Thoracic aorta (tissue), 2 donors: ENCODE data around the gene DIS3L2. TPM values are rescaled to one million over a fixed set of nuclear protein-coding genes. Genes with fewer than 3 reads are reported as not detected.

Source experiments
- ATAC-seq: fragments of 150-250 bp; one replicate; pipeline ENCODE4 v1.8.0; 2017; ENCODE audit warnings: low read depth; ENCODE audit not compliant: insufficient number of reproducible peaks, low FRiP score
- DNase-seq: peaks from one replicate; pipeline ENCODE4 v3.0.0-alpha.2; 2020; ENCODE audit warnings: low spot score
- H3K27ac ChIP-seq, 2 donors: fragments of 200-600 bp; sonication (generic); 1 replicate in 1 of 2; 2 replicates in 1 of 2; pipeline ENCODE4 v1.5.1; 2016; ENCODE audit warnings: mild to moderate bottlenecking in 2 of 2, moderate library complexity in 2 of 2
- H3K27me3 ChIP-seq: fragments of 200-600 bp; sonication (generic); replicated peaks from 2 replicates; pipeline ENCODE4 v1.6.0; 2016; ENCODE audit warnings: mild to moderate bottlenecking; ENCODE audit not compliant: insufficient read depth
- H3K36me3 ChIP-seq: fragments of 200-600 bp; sonication (generic); one replicate; pipeline ENCODE4 v1.5.1; 2016
- H3K4me1 ChIP-seq, 2 donors: fragments of 200-600 bp; sonication (generic); 1 replicate in 1 of 2; 2 replicates in 1 of 2; pipeline versions ENCODE4 v1.5.1 to v1.6.0; 2016; ENCODE audit warnings: low read depth in 2 of 2, mild to moderate bottlenecking in 1 of 2; ENCODE audit not compliant: control insufficient read depth in 1 of 2
- H3K4me3 ChIP-seq: fragments of 200-600 bp; sonication (generic); 2 replicates; pipeline ENCODE4 v1.5.1; 2016; ENCODE audit warnings: mild to moderate bottlenecking
- H3K9me3 ChIP-seq: fragments of 200-600 bp; sonication (generic); 2 replicates; pipeline ENCODE4 v1.5.1; 2016
- CTCF ChIP-seq: fragments of 200-600 bp; sonication (generic); IDR thresholded peaks from one replicate; pipeline ENCODE4 v1.5.1; 2019; ENCODE audit warnings: antibody characterized with exemption
- total RNA-seq, 2 donors: library from RNA; depleted of rRNA; stranded (reverse); fragments of >200 nt; gene quantifications; one replicate each; pipeline versions ENCODE4 v1.1.0 to v1.2.3, GENCODE V29; 2016

DIS3L2 gene
- total RNA-seq, 2 donors from 2014 or later, result 26.4 to 32.5 TPM

DNA sequence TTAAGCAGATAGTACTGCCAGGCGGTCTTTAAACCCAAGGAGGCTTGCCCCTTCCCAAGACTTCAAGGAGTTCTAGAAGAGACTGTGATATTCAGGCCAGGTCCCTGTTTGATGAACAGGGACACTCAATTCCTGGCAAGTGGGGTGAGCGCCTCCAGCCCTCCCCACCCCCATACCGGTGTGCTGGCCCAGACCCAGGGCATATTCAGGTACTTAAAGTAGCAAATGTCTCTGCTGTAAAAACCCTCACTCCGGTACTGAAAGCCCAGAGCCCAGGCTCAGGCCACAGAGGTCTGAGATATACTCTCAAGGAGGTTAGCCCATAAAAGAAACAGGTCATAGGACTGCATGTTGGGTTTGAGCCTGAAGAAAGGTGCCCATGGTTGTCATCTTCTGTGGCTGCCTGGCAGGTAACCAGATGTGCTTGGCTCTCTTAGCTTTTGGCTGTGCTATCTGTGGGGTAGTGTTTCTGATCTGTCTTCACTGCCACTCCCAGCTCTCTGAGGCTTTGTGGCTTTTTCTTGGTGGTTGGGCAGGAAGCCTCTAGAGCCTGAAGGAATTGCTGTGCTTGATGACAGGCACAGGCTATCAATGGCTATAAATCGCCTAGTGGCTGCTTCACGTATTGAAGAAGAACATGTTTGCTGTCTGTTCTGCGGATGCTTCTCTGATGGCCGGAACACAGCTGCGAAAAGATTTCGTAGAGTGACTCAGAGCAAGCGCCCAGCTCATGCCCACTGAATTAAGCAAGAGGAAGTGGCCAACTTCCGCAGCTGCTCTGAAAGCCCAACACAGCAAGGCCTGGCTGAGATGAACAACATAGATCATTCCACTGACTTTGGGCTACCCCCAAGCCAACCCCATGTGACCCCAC lies 353.8 kb downstream of the DIS3L2 start:
- ATAC-seq, result no peak
- Histone ChIP-seq H3K27ac (peak overlapping the region in 1 of 2 donors; percentile 43), H3K27me3 (no peaks in the 10 kb centered on the region), H3K36me3 (no peaks in the 10 kb centered on the region), H3K9me3 (peaks cover 10% of the 10 kb centered on the region), H3K4me3 (no peak overlapping the region), H3K4me1 (peaks cover 6 to 8% of the 10 kb centered on the region in 2 donors)
- no peak for TF ChIP-seq CTCF
- DNase-seq, result peak; percentile 17

DNA sequence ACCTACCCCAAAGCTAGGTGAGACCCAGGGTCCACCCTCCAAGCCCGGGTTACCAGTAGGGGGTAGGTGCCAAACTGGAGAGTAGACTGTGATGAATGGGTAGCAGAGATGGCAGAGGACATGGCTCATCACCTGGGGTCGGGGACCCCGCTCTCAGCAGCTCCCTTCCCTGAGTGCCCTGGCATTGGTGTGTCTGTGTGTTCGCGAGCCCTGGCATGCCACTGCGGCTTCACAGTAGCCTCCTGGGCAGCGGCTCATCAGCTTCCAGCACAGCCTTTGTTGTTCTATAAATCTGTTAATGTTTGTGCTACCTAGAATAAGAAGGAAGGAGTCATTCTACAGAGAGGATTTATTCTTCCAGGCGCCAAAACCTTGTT lies 354.4 kb downstream of the DIS3L2 start:
- Histone ChIP-seq H3K27ac (peak overlapping the region in 1 of 2 donors; percentile 14), H3K27me3 (no peaks in the 10 kb centered on the region), H3K36me3 (no peaks in the 10 kb centered on the region), H3K4me1 (peaks cover 6 to 13% of the 10 kb centered on the region in 2 donors), H3K9me3 (peaks cover 10% of the 10 kb centered on the region), H3K4me3 (no peak overlapping the region)
- DNase-seq (no peak), ATAC-seq (no peak)
- no peak for TF ChIP-seq CTCF

DNA sequence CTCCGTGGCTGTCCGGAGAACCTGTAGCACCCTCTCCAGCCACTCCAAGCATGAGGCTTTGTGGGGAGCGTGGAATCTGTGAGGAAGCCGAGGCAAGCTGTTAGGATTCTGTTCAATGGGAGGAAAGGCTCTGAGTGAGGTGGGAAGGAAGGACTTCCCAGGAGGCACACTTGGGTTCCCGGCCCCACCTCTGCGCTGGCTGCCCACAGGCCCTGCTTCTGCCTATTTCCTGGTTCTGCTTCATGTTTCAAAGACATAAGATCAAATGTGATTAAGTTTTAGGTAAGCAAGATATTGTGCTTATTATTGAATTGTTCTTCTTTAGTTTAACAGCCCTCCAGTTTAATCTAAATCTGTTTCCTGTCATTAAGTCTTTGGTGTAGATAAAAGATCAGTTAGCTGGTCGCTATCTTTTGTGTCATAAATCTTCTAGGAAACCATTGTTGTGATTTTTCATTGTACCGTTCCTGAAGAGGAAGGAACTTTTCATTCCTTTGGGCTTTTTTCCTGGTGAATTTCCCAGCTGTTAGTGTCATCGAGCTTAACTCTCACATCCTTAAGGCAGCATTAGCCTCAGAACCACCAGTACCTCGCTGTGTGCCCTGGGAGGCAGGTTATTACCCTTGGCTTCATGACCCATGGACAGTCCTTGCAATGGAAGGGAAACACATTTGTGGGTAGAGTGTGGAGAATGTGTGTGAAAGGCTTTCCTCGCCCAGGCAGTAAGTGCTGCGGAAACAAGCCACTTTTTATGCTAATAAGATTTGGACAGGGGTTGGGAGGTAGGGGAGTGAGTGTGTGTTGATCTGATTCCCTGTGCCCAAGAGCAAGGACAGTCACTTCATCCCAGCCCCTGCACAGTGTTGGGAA lies 355.2 kb downstream of the DIS3L2 start:
- Histone ChIP-seq H3K4me3 (no peak overlapping the region), H3K4me1 (peaks cover 6 to 13% of the 10 kb centered on the region in 2 donors), H3K9me3 (peaks cover 10% of the 10 kb centered on the region), H3K36me3 (no peaks in the 10 kb centered on the region), H3K27ac (no peak overlapping the region), H3K27me3 (no peaks in the 10 kb centered on the region)
- no peak for TF ChIP-seq CTCF
- DNase-seq (no peak), ATAC-seq (no peak)

DNA sequence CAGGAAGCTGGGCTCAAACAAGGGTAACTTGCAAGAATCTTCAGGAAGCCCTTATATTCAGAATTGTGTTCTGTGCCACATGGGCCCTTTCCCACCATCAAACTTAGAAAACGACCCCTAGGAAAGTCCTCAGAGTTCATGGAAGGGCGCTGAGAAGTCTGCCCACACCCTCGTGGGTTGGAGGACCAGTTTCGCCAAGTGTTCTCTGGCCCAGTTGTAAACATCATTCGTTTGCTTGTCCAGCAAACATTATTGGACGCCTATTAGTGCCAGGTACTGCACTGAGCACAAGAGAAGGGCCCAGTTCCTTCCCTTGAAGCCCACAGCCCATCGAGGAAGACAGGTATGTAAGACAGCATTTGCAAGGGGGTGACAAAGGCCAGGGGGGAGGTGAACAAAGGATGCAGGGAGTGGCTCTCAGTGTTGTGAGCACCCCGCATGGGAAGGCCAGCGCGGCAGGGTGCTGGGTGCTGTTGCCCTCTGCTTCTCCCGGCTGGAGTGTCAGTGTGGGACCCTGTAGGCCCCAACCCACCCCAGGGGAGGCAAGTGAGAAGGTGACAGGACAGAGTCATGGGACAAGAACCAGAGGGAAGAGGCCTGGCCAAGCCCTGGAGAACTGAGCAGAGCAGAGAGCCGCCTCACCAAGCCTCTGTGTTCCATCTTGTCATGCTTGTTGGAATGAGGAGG lies 356.8 kb downstream of the DIS3L2 start:
- no peak for TF ChIP-seq CTCF
- Histone ChIP-seq H3K9me3 (no peaks in the 10 kb centered on the region), H3K27ac (no peak overlapping the region), H3K27me3 (no peaks in the 10 kb centered on the region), H3K36me3 (no peaks in the 10 kb centered on the region), H3K4me1 (peaks cover 6 to 13% of the 10 kb centered on the region in 2 donors), H3K4me3 (no peak overlapping the region)
- DNase-seq (no peak), ATAC-seq (no peak)
